SH-SY5Y (cell line): Measurements from ENCODE around the gene PPP2R2C.

ENCODE experiments used
- GATA2 ChIP-seq: IDR thresholded peaks from 2 replicates; pipeline ENCODE4 v1.6.1; 2011; ENCODE audit warnings: mild to moderate bottlenecking, low read depth, low read length
- GATA3 ChIP-seq: IDR thresholded peaks from 2 replicates; pipeline ENCODE4 v1.6.1; 2011; ENCODE audit warnings: low read depth, mild to moderate bottlenecking, low read length, moderate library complexity

Gene PPP2R2C

DNA sequence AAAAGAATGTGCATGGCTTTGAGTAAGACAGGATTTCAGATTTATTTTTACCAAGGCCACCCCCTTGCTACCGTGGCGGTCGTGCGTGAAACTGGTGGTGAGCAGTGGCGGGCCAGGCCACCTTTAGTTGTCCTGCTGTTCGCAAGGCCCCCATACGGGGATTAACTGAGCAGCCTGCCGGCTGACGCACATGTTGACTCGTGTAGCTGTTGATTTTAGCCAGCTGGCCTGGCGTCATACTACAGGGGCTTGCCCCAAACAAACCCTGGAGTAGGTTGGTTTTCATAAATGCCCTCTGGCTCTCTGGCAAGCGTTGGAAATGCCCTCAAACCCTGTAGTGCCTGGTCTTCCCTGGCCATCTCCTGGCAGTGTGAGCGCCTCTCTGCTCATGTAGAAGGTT is 174.4 kb downstream of the PPP2R2C start:
- TF ChIP-seq GATA2 (no peak), GATA3 (no peak)

DNA sequence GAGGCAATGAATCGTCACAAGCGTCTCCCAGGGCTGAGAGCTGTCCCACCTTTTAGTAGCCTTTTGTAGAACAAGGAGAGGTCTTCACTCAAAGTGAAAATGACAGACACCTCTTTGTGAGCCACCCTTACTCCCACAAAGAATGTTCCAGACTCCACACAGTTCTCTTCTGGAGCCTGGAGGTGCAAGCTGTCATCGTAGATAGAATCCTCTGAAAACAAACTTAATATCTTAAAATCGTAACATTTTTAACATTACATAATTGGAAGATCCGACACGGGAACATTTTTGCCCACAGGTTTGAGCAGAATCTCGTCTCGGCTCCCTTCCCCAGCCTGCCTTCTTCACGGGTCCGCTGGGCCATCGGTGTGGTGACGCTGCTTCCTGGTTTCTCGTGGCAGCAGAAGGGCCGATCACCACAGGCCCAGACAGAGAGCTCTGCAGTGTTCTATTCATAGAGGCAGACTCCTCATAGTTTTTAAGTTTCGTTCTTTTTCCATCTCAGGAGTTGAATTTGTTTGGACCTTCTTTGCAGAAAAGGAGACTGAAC is 175.1 kb downstream of the PPP2R2C start:
- no peak for TF ChIP-seq GATA3
- no peak for TF ChIP-seq GATA2

DNA sequence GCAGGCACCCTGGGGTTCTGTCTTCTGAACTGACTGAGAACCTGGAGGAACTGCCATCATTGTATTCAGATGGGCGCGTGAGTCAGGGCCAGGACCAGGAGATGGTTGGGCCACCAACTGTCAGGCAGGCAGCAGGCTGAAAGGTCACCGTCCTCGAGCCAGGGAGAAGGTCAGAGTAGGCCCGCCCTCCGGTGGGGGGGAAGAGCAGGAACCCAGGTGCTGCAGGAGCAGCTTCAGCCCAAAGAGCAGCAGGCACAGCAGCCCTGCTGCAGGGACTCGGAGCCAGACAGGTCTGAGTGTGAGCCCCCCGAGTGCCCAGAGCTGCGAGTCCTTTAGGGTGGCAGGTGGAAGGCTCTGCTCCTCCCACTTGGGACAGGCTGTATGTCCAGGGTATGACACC is 176.4 kb downstream of the PPP2R2C start:
- TF ChIP-seq GATA3 = no peak
- no peak for TF ChIP-seq GATA2

DNA sequence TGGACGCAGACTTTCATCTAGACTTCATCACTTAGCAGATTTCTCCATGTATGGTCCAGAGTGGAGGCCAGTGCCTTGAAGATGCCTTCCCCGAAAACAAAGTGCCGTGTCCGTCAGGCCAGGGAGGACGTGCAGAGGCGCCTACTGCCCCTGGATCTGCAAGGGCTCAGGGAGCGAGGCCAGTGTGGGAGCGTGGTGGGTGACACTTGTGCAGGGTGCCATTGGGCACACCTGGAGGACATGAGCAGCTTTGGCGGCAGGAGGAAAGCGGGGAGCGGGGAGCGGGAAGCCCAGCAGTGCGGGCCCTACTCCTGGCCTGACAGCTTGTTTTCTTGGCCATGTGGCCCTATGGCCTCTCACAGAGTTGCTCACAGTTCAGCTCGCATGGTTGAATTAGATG is 176.9 kb downstream of the PPP2R2C start:
- TF ChIP-seq GATA3 (no peak), GATA2 (no peak)

DNA sequence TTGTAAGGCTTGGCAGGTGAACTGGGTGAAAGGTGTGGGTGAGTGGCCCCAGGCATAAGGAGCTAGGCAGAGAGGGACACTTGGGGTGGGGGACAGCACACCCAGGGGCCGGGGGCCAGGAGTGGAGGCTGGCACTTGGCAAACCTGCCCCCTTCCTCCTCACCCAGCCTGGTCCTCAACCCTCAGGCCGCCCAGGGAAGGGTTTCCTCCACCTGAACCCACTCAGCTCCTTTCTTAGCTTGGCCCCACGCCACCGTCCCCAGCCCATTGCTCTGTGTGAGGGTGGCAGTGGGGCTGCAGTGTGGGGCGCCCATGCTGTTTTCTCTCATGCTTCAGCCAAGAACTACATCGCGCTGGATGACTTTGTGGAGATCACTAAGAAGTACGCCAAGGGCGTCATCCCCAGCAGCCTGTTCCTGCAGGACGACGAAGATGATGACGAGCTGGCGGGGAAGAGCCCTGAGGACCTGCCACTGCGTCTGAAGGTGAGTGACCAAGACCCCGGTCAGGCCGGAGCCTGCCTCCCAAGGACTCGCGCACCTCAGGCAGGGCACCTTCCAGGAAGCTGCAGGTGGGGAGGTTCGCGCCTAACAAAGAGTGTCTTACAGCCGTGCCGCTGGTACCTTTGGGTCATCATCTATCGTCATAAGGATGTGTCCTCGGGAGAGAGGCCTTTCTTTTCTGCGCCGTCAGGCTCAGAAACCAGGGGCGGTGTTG is 177.6 kb downstream of the PPP2R2C start:
- no peak for TF ChIP-seq GATA3
- no peak for TF ChIP-seq GATA2

DNA sequence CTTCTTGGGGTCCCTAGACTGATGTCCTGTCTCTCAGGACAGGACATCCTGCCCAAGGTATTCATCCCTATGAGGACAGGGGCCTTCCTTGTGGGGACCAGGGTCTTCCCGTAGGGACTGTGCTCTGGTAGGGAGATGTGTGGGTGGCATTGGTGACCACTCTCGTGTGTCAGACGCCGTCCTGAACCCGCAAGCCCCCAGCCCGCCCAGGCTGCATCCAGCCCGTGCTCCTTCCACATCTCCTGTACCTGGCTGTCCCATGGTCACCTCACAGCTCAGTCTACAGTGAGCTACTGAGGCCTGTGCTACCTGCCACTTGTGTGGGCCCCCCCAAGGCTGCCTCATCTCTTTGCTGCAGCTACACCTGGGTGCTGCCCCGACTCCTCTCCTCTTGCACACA is 178.8 kb downstream of the PPP2R2C start:
- TF ChIP-seq GATA3 (no peak), GATA2 (no peak)

DNA sequence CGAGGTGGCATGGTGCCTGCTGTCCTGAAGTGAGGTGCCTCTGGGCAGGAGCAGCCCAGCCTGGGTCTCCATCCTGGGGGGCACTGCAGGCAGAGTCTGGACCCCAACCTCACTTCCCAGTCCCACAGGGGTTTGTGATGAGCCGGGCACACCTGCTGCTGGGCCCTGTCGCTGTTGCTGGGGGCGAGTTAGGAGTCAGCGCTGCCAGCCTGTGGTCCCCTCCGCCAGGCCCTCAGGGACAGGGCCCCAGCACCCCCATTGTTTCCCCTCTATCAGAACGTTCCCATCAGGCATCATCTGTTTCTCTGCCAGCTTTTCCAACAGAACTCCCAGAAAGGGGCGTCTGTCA is 179.3 kb downstream of the PPP2R2C start:
- no peak for TF ChIP-seq GATA2
- TF ChIP-seq GATA3 = no peak

DNA sequence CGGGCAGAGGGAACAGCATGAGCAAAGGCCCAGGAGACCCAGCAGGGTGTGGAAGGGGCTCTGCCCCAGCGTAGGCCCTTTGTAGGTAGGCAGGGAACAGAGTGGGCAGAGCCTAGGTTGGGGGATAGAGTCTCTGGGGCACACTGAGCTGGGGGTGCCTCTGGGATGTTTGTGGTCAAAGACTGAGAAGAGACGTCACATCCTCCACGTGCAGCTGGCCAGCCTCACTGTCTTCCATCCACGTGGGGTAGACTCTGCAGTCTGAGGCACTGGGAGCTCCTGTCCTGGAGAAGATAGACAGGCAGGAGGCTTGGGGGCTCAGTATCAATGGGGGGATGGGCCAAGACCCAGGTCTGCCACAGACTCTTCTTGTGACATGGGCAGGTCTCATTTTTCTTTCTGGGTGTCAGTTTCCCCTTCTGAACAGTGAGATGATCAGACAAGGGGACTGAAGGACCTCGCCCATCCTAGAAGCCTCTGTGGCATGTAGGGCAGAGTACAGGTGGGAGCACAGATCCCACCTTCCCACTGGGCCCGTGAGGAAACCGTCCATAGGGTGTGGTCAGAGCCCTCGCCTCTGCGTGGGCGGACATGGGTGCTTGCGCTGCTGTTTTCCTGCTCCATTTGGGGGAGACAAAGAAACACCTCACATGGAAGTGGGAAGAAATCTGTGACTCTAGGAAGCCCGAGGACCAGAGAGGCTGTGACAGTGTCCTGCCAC is 179.9 kb downstream of the PPP2R2C start:
- no peak for TF ChIP-seq GATA3
- TF ChIP-seq GATA2 = no peak

DNA sequence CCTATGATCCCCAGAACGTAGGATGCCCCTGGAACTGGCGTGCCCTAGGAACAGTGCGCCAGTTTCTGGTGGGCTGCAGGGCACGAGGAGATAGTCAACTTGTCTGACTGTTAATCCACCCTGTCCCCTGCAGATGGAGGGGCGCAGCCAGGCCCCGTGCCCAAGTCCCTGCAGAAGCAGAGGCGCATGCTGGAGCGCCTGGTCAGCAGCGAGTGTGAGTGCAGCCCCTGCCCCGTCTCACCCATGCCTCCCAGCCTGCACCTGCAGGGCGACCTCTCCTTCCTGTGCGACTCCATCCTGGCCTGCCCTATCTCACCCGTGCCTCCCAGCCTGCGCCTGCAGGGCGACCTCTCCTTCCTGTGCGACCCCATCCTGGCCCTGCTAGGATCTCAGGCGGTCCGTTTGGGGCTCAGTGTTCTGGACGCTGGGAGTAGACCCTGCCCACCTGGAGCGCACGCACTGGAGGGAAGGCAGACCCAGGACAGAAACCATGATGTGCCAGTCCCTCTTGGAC is 180.6 kb downstream of the PPP2R2C start:
- TF ChIP-seq GATA3 (no peak), GATA2 (no peak)

DNA sequence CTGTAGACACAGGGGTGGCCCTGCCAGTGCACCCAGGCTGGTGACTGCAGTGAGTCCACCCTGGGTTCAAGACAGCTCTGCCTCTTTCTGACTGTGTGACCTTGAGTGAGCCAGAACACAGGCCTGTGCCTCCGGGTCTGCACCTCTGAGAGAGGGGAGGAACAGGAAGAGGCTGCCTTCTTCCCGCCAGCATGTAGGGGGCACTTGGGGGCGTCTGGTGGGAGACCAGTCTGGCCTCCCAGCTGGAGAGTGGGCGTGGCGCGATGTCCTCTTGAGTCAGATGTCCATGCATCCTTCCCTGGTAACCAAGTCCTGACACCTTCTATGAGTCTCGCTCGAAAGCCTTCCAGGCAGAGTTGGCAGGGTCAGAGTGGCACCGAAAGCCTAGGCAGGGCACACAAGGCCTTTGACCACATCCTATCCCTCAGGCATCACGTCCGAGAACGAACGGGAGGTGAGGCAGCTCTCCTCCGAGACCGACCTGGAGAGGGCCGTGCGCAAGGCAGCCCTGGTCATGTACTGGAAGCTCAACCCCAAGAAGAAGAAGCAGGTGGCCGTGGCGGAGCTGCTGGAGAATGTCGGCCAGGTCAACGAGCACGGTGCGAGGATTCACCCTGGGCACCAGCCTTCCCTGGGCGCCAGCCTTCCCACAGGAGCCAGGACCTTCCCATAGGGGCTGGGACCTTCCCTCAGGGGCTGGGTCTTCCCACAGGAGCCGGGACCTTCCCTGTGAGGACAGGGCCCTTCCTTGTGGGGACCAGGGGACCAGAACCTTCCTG is 181.5 kb downstream of the PPP2R2C start:
- TF ChIP-seq GATA3 = no peak

DNA sequence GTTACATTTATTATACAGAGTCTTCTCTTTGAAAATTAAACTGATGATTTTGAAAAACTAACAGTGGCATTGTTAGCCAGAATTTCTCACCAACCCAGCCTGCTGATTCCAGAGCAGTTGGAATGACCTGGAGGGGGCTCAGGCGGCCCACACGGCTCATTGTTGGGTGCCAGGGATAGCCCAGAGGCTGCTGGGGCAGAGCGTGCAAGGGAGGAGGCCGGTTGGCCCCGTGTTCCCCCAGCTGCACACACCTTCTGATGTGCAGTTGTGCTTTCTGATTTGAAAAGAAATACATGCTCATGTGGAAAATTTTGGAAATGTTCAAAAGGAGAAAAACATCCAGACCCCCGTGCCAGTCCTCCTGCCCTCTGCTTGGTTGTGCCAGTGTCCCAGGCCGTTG is 182.2 kb downstream of the PPP2R2C start:
- TF ChIP-seq GATA3 (no peak), GATA2 (no peak)

DNA sequence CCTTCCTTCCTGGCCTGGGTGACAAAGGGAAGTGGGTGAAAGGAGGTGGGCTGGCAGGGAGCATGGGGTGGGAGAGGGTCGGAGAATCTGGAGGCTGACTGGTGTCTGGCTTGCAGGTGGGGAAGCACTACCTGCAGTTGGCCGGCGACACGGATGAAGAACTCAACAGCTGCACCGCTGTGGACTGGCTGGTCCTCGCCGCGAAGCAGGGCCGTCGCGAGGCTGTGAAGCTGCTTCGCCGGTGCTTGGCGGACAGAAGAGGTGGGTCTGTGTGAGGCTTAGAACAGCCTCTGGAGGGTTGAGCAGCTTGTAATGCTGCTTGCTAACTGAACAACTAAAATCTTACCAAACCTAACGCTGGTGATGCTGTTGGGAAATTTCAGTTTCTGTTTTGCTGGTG is 183.5 kb downstream of the PPP2R2C start:
- TF ChIP-seq GATA3 = no peak
- no peak for TF ChIP-seq GATA2

DNA sequence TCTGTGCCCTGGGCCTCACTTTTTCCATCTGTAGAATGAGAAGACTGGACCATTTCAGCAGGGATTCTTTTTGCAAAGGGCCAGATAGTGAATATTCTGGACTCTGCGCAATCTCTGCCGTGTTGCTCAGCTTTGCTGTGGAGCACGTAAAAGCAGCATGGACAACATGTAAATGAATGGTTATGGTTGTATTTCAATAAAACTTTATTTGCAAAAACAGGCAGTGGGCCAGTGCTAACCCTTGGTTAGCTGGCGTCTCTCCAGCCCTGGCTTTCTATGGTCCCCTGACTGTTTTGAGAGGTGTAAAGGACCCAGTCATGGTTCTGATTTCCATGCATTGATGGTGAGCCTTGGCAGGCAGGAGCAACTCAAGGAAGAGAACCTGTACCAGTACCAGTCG is 184.1 kb downstream of the PPP2R2C start:
- TF ChIP-seq GATA2 (no peak), GATA3 (no peak)

DNA sequence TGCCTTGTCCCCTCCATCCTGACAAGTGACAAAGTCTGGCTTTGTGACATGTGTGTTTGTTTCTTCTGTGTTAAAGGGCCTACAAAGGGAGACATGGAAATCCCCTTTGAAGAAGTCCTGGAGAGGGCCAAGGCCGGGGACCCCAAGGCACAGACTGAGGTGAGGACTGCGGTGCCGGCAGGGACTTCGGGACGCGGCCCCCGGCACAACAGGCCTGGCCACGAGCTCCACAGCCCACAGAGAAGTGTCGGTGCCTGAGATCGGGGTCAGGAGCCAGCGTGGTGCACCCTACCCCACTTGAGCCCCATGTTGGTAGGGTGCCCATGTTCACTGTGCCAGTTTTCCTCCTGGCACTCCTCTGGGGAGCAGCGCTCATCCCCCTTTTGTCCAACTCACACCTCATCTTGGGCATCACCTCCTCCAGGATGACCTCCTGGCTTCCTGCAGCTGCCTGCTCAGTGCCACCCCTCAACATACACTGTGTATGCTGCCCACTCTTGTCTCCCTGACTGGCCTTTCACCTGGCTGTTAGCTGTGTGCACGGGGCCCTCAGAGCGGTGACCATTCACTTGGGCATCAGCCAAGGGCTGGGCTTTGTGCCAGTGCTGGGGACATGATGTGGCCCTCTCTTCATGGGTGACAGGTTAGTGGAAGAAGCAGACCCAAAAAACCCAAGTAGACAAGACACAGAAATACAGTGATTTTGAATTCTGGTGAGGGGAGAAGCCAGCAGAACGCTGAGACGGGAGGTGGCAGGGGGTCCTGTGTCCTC is 185.2 kb downstream of the PPP2R2C start:
- no peak for TF ChIP-seq GATA3
- no peak for TF ChIP-seq GATA2

DNA sequence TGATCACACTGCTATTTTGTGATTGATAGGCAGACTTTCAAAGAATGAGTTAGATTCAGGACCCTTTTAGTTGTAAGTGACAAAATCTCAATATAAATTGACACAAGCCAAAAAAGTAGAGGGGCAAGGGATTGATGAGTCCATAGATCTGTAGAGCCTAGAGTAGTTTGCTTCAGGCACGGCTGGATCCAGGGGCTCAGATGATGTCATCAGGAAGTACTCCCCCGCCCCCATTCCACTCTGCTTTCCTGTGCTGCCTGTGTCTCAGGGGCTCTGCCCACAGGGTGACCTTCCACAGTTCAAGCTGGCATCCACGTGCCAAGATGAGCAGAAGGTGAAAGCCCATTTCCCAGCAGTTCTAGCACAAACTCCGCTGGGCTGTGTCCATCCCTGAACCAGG is 189.1 kb downstream of the PPP2R2C start:
- no peak for TF ChIP-seq GATA3
- no peak for TF ChIP-seq GATA2

DNA sequence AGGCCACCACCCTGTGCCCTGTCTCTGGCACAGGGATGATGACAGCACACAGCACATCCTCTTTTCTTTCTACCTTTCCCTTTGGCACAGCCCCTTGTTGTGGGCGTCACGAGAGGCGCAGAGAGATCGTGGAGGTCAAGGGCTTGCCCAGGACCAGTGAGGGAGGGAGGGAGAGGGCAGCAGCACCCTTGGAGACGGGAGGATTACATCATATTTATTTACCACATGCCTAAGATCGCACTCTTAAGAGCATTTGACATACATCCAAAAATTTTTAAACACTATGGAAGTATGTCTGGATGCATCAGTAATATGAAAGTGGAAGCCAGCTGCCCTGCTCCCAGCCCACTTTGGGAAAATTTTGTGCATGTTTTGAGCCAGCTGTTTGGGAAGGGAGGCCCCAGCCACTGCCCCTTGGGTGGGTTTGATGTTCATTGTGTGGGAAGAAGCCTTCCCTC is 190.1 kb downstream of the PPP2R2C start:
- TF ChIP-seq GATA3 (no peak), GATA2 (no peak)
